Osteoblast (primary cell): ENCODE measurements around the gene RPEL1. TPM values are rescaled to one million over a fixed set of nuclear protein-coding genes. Genes with fewer than 3 reads are reported as not detected.
A peak's percentile ranks its signal among the peaks of the same experiment; 100 is the strongest.

Experiments
- DNase-seq: peaks from one replicate; pipeline ENCODE4 v3.0.0; 2011; ENCODE audit warnings: low spot score, mixed read lengths; ENCODE audit not compliant: insufficient read length; ENCODE audit errors: missing footprints
- H2AFZ ChIP-seq: 2 replicates; pipeline ENCODE4 v1.6.0; 2011; ENCODE audit warnings: mild to moderate bottlenecking, low read length
- H3K27ac ChIP-seq: 2 replicates; pipeline ENCODE4 v1.5.1; 2011; ENCODE audit warnings: mild to moderate bottlenecking, low read depth, low read length, moderate library complexity
- H3K27me3 ChIP-seq: 2 replicates; pipeline ENCODE4 v1.6.0; 2012; ENCODE audit warnings: mild to moderate bottlenecking, control low read depth, inconsistent platforms, low read length, moderate library complexity; ENCODE audit not compliant: insufficient read depth
- H3K36me3 ChIP-seq: 2 replicates; pipeline ENCODE4 v1.5.1; 2011; ENCODE audit warnings: mild to moderate bottlenecking, low read length, control low read depth, moderate library complexity; ENCODE audit not compliant: insufficient read depth
- H3K4me1 ChIP-seq: 2 replicates; pipeline ENCODE4 v1.5.1; 2011; ENCODE audit warnings: mild to moderate bottlenecking, low read length, control low read depth, moderate library complexity; ENCODE audit not compliant: insufficient read depth
- H3K4me2 ChIP-seq: 2 replicates; pipeline ENCODE4 v1.6.0; 2011; ENCODE audit warnings: mild to moderate bottlenecking, low read length; ENCODE audit not compliant: insufficient read depth
- H3K4me3 ChIP-seq: fragments of 200-600 bp; sonication (generic); 3 replicates; pipeline ENCODE4 v1.5.1; 2012; ENCODE audit warnings: mild to moderate bottlenecking, low read length, inconsistent platforms; ENCODE audit not compliant: insufficient read depth
- H3K79me2 ChIP-seq: 2 replicates; pipeline ENCODE4 v1.6.0; 2012; ENCODE audit warnings: mild to moderate bottlenecking, low read length, control low read depth, inconsistent platforms; ENCODE audit not compliant: insufficient read depth
- H3K9me3 ChIP-seq: 2 replicates; pipeline ENCODE4 v1.5.1; 2011; ENCODE audit warnings: low read depth, low read length, control low read depth
- H4K20me1 ChIP-seq: 2 replicates; pipeline ENCODE4 v1.6.0; 2012; ENCODE audit warnings: mild to moderate bottlenecking, low read length, control low read depth; ENCODE audit not compliant: insufficient read depth
- total RNA-seq: library from RNA; depleted of rRNA; stranded (reverse); fragments of >200 nt; gene quantifications from 2 replicates; pipeline ENCODE4 v1.2.3, GENCODE V29; 2012
- TF ChIP-seq, protein P1 (sequence below): IDR thresholded peaks from 2 replicates; pipeline ENCODE4 v1.5.1; 2011; ENCODE audit warnings: mild to moderate bottlenecking, low read depth, low read length, moderate library complexity; ENCODE audit errors: extremely low read depth

The RPEL1 gene
- total RNA-seq, 1 donor = 0.36 TPM

DNA sequence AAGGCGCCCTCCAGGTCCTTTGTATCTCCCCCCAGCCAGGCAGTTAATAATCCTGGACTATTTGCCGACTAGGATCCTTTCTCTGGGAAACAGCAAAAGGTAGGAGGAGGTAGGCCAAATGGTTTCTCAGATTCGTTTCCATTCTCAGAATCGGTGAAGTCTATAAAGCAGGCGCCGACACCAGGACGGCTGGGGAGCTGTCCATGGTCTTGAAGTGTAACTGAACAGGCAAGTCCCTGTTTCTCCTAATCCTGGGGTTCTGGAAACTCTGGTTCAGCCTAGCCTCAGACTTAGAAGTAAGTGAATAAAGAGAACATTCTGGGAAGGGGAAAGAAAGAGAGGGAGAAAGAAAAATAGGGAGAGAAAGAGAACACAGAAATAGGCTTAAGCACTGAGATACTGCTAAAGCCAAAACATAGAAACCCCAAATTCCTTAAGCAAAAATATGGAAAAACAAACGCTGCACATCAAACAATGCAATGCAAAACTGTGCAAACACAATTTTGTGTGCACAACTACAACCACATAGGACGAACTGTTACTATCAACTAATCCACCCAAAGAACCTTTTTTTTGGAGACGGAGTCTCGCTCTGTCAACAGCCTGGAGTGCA lies 20.1 kb downstream of the RPEL1 start:
- Histone ChIP-seq H3K4me1 (no peaks in the 10 kb centered on the region), H3K27ac (no peak overlapping the region), H4K20me1 (no peaks in the 10 kb centered on the region), H2AFZ (no peak overlapping the region), H3K4me2 (no peak overlapping the region), H3K9me3 (no peaks in the 10 kb centered on the region), H3K36me3 (no peaks in the 10 kb centered on the region), H3K27me3 (peaks cover 43% of the 10 kb centered on the region), H3K4me3 (no peak overlapping the region), H3K79me2 (no peaks in the 10 kb centered on the region)
- TF ChIP-seq, protein P1, sequence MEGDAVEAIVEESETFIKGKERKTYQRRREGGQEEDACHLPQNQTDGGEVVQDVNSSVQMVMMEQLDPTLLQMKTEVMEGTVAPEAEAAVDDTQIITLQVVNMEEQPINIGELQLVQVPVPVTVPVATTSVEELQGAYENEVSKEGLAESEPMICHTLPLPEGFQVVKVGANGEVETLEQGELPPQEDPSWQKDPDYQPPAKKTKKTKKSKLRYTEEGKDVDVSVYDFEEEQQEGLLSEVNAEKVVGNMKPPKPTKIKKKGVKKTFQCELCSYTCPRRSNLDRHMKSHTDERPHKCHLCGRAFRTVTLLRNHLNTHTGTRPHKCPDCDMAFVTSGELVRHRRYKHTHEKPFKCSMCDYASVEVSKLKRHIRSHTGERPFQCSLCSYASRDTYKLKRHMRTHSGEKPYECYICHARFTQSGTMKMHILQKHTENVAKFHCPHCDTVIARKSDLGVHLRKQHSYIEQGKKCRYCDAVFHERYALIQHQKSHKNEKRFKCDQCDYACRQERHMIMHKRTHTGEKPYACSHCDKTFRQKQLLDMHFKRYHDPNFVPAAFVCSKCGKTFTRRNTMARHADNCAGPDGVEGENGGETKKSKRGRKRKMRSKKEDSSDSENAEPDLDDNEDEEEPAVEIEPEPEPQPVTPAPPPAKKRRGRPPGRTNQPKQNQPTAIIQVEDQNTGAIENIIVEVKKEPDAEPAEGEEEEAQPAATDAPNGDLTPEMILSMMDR = no peak
- DNase-seq = peak; percentile 85

GRCh38 chr10:103273041-103273441 lies 27.4 kb downstream of the RPEL1 start:
- Histone ChIP-seq H3K27ac (peak overlapping the region; percentile 29), H3K79me2 (no peaks in the 10 kb centered on the region), H4K20me1 (no peaks in the 10 kb centered on the region), H3K4me2 (peak overlapping the region; percentile 35), H3K4me3 (no peak overlapping the region), H3K36me3 (no peaks in the 10 kb centered on the region), H2AFZ (no peak overlapping the region), H3K9me3 (no peaks in the 10 kb centered on the region), H3K27me3 (peaks cover 46% of the 10 kb centered on the region), H3K4me1 (peaks cover 8% of the 10 kb centered on the region)
- TF ChIP-seq, protein P1 = no peak
- DNase-seq = peak; percentile 99

DNA sequence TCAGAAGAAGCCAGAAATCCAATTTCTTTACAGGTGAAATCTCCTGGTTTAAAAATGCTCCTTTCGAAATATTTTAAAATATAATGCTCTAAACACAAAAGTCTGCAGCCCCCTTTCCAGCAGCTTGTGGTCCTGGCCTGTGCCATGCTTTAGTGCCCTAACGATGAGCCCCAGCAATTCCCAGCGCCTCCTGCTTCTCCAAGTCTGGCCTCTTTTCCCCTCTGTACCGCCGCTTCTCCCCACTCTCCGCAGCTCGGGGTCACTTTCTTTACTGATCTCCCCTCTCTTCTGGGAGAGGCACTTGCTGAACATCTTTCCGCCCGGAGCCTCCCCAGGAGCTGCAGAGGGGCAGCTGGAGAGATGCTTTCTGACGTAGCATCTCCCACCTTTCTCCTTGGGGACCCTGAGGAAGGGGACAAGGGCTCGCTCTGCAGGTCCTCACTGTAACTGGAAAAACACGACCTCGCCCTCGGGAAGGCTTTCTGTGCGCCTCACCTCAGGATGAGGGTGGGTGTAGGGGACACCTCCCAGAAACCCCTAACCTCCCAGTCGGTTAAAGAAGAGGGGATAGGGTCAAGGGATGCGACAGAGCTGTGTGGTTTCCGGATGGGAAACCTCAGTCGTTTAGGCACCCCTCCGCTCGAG lies 30.7 kb downstream of the RPEL1 start:
- no peaks in the 10 kb centered on the region for H3K79me2 ChIP-seq
- H3K4me1 ChIP-seq = peaks cover 8% of the 10 kb centered on the region
- H3K27me3 ChIP-seq = peaks cover 63% of the 10 kb centered on the region
- no peaks in the 10 kb centered on the region for H4K20me1 ChIP-seq
- H3K9me3 ChIP-seq = no peaks in the 10 kb centered on the region
- no peak overlapping the region for H3K4me2 ChIP-seq
- TF ChIP-seq, protein P1 = no peak
- no peaks in the 10 kb centered on the region for H3K36me3 ChIP-seq
- no peak overlapping the region for H3K27ac ChIP-seq
- no peak overlapping the region for H2AFZ ChIP-seq
- no peak for DNase-seq
- no peak overlapping the region for H3K4me3 ChIP-seq

DNA sequence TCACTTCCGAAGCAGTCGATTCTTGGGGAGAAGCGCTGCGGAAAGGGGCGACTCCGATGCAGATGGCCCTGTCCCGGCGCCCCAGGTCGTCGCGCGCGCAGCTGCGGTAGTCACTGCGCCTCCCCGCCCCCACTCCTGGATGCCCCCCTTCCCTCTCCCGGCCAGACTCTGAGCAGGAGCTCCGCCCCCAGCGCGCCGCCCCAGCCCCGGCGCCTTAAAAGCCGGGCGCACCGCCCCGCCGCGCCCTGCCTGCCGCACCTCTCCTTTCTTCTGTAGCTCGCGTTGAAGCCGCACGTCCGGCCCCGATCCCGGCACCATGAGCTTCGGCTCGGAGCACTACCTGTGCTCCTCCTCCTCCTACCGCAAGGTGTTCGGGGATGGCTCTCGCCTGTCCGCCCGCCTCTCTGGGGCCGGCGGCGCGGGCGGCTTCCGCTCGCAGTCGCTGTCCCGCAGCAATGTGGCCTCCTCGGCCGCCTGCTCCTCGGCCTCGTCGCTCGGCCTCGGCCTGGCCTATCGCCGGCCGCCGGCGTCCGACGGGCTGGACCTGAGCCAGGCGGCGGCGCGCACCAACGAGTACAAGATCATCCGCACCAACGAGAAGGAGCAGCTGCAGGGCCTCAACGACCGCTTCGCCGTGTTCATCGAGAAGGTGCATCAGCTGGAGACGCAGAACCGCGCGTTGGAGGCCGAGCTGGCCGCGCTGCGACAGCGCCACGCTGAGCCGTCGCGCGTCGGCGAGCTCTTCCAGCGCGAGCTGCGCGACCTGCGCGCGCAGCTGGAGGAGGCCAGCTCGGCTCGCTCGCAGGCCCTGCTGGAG lies 31.4 kb downstream of the RPEL1 start, which contains the start of gene INA:
Gene INA (plus strand): TSS at position 243 of the 817 bp plus-strand sequence. CDS start 74 bp downstream, at position 317.
- Histone ChIP-seq H3K36me3 (no peaks in the 10 kb centered on the region), H2AFZ (peak within 1 kb of the TSS; percentile 56), H3K4me3 (peak within 1 kb of the TSS; percentile 57), H3K4me2 (peak within 1 kb of the TSS; percentile 64), H3K27me3 (peaks cover 70% of the 10 kb centered on the region), H4K20me1 (no peaks in the 10 kb centered on the region), H3K27ac (no peak within 1 kb of the TSS), H3K4me1 (peaks cover 8% of the 10 kb centered on the region), H3K9me3 (no peaks in the 10 kb centered on the region), H3K79me2 (no peaks in the 10 kb centered on the region)
- DNase-seq = peak; percentile 74
- TF ChIP-seq, protein P1 = no peak
